Neural progenitor cell (in vitro differentiated cells): ENCODE results near the gene ASB1.

Experiments
- CTCF ChIP-seq: fragments of 200-600 bp; sonication (generic); IDR thresholded peaks from 2 replicates; pipeline ENCODE4 v1.5.1; 2017; ENCODE audit warnings: antibody characterized with exemption, mild to moderate bottlenecking
- EZH2 ChIP-seq: fragments of 200-600 bp; sonication (generic); IDR thresholded peaks from 2 replicates; pipeline ENCODE4 v1.6.1; 2017; ENCODE audit warnings: antibody characterized with exemption, mild to moderate bottlenecking, moderate library complexity
- EZH2phosphoT487 ChIP-seq: fragments of 200-600 bp; sonication (generic); IDR thresholded peaks from 2 replicates; pipeline ENCODE4 v1.6.1; 2017; ENCODE audit warnings: antibody characterized with exemption

GRCh38 chr2:238378230-238379095 is 48.3 kb upstream of the ASB1 start:
- TF ChIP-seq CTCF = no peak
- TF ChIP-seq EZH2 = no peak
- TF ChIP-seq EZH2phosphoT487 = no peak
